ENCODE results near the gene EPHA4. TPM values are rescaled to one million over a fixed set of nuclear protein-coding genes. Genes with fewer than 3 reads are reported as not detected.

EPHA4 gene
- total RNA-seq, 1 experiment from 2014 or later: 3.4 TPM

GRCh38 chr2:221500501-221501209 is 71.4 kb downstream of the EPHA4 start:
- intact Hi-C loops (cut with micrococcal nuclease; ENCODE audit: unreplicated experiment) (no loop called here), in situ Hi-C loops (cut with HindIII; ENCODE audit: low pct_unique_long_range_greater_than_20kb, low sequenced_read_pairs) (no loop called here)
- ATAC-seq: no peak
- TF ChIP-seq REST (IDR thresholded peaks at IDR 0.05; ENCODE audit: insufficient read depth in 1 of 2, low read depth in 2 of 2, low read length in 1 of 2) (no peak), SIN3A (IDR thresholded peaks at IDR 0.05; ENCODE audit: borderline replicate concordance, insufficient read depth, low read depth, low read length) (no peak), TCF7L2 (IDR thresholded peaks at IDR 0.05; ENCODE audit: low read depth, low read length) (no peak), POLR2AphosphoS5 (IDR thresholded peaks at IDR 0.05; ENCODE audit: low read depth, low read length) (no peak), CTCF (IDR thresholded peaks at IDR 0.05) (no peak)
- Histone ChIP-seq H3K4me3 (ENCODE audit: low read depth in 2 of 2, low read length in 2 of 2) (no peak overlapping the region), H3K4me1 (ENCODE audit: control insufficient read depth, insufficient read depth, low read length) (no peaks in the 10 kb centered on the region), H3K9me3 (ENCODE audit: control insufficient read depth, insufficient read depth, low read depth, low read length) (no peaks in the 10 kb centered on the region), H3K27me3 (ENCODE audit: control insufficient read depth, insufficient read depth, low read length) (no peaks in the 10 kb centered on the region), H3K36me3 (ENCODE audit: control insufficient read depth, insufficient read depth, low read length) (no peaks in the 10 kb centered on the region), H3K27ac (ENCODE audit: low read length) (no peak overlapping the region)
- DNase-seq (ENCODE audit: low read depth, low spot score): no peak
- ChIA-PET POLR2A (no interaction called here), CTCF (no interaction called here)
- BruUV-seq (replicated peaks): no TSS peak

GRCh38 chr2:221495731-221496130 is 76.4 kb downstream of the EPHA4 start:
- no peak for ATAC-seq
- intact Hi-C loops (cut with micrococcal nuclease; ENCODE audit: unreplicated experiment): no loop called here
- in situ Hi-C loops (cut with HindIII; ENCODE audit: low pct_unique_long_range_greater_than_20kb, low sequenced_read_pairs): no loop called here
- H3K36me3 ChIP-seq (ENCODE audit: control insufficient read depth, insufficient read depth, low read length): no peaks in the 10 kb centered on the region
- no peak overlapping the region for H3K4me3 ChIP-seq (ENCODE audit: low read depth in 2 of 2, low read length in 2 of 2)
- DNase-seq (ENCODE audit: low read depth, low spot score): no peak
- H3K9me3 ChIP-seq (ENCODE audit: control insufficient read depth, insufficient read depth, low read depth, low read length): no peaks in the 10 kb centered on the region
- no peaks in the 10 kb centered on the region for H3K4me1 ChIP-seq (ENCODE audit: control insufficient read depth, insufficient read depth, low read length)
- ChIA-PET CTCF (no interaction called here), POLR2A (interaction anchor here (0.5 kb wide), 1 partner anchor 65 kb away, joined by 3 read pairs; no protein-coding TSS in a partner anchor)
- no peaks in the 10 kb centered on the region for H3K27me3 ChIP-seq (ENCODE audit: control insufficient read depth, insufficient read depth, low read length)
- TF ChIP-seq SIN3A (IDR thresholded peaks at IDR 0.05; ENCODE audit: borderline replicate concordance, insufficient read depth, low read depth, low read length) (no peak), TCF7L2 (IDR thresholded peaks at IDR 0.05; ENCODE audit: low read depth, low read length) (no peak)
- no TSS peak for BruUV-seq (replicated peaks)
- no peak overlapping the region for H3K27ac ChIP-seq (ENCODE audit: low read length)

GRCh38 chr2:221494556-221494955 is 77.5 kb downstream of the EPHA4 start:
- TF ChIP-seq CTCF (IDR thresholded peaks at IDR 0.05): no peak
- TF ChIP-seq REST (IDR thresholded peaks at IDR 0.05; ENCODE audit: insufficient read depth in 1 of 2, low read depth in 2 of 2, low read length in 1 of 2): no peak
- no peak for TF ChIP-seq POLR2AphosphoS5 (IDR thresholded peaks at IDR 0.05; ENCODE audit: low read depth, low read length)
- no peak for TF ChIP-seq TCF7L2 (IDR thresholded peaks at IDR 0.05; ENCODE audit: low read depth, low read length)
- TF ChIP-seq SIN3A (IDR thresholded peaks at IDR 0.05; ENCODE audit: borderline replicate concordance, insufficient read depth, low read depth, low read length): no peak
- BruUV-seq (replicated peaks): no TSS peak
- CTCF ChIA-PET: no interaction called here
- H3K36me3 ChIP-seq (ENCODE audit: control insufficient read depth, insufficient read depth, low read length): no peaks in the 10 kb centered on the region
- in situ Hi-C loops (cut with HindIII; ENCODE audit: low pct_unique_long_range_greater_than_20kb, low sequenced_read_pairs) (no loop called here), intact Hi-C loops (cut with micrococcal nuclease; ENCODE audit: unreplicated experiment) (no loop called here)
- no peaks in the 10 kb centered on the region for H3K9me3 ChIP-seq (ENCODE audit: control insufficient read depth, insufficient read depth, low read depth, low read length)
- ATAC-seq (no peak), DNase-seq (ENCODE audit: low read depth, low spot score) (no peak)
- no peak overlapping the region for H3K27ac ChIP-seq (ENCODE audit: low read length)
- H3K4me3 ChIP-seq (ENCODE audit: low read depth in 2 of 2, low read length in 2 of 2): no peak overlapping the region
- no peaks in the 10 kb centered on the region for H3K27me3 ChIP-seq (ENCODE audit: control insufficient read depth, insufficient read depth, low read length)
- POLR2A ChIA-PET: no interaction called here
- H3K4me1 ChIP-seq (ENCODE audit: control insufficient read depth, insufficient read depth, low read length): no peaks in the 10 kb centered on the region

Measured in Panc1 (cell line).